ENCODE results near the gene PLOD1. TPM values are rescaled to one million over a fixed set of nuclear protein-coding genes. Genes with fewer than 3 reads are reported as not detected.

Gene PLOD1
- polyA plus RNA-seq, 1 donor (not counting 4 experiments of a cell fraction or from before 2014, with no cell fraction given), result 63.6 TPM

GRCh38 chr1:12021616-12022015, 87.1 kb downstream of the PLOD1 start:
- Histone ChIP-seq H3K79me2 (ENCODE audit: control insufficient read depth, insufficient read depth, low read length) (peaks cover 26% of the 10 kb centered on the region), H3K9me1 (ENCODE audit: control insufficient read depth, extremely low read depth, insufficient read depth, low read length) (no peaks in the 10 kb centered on the region), H3K36me3 (ENCODE audit: control insufficient read depth in 2 of 2, extremely low read depth in 1 of 2, insufficient read depth in 2 of 2, low read length in 2 of 2) (peaks cover 20 to 23% of the 10 kb centered on the region in 2 experiments), H4K20me1 (ENCODE audit: control insufficient read depth, extremely low read depth, insufficient read depth, low read length) (no peaks in the 10 kb centered on the region), H3K4me3 (ENCODE audit: control insufficient read depth in 2 of 3, extremely low read depth in 1 of 3, insufficient read depth in 2 of 3, low read depth in 1 of 3, low read length in 3 of 3) (no peak overlapping the region), H2AFZ (ENCODE audit: control insufficient read depth, low read length) (no peak overlapping the region), H3K27ac (ENCODE audit: control insufficient read depth, insufficient read depth, low read length) (no peak overlapping the region), H3K9ac (ENCODE audit: control insufficient read depth, extremely low read depth, insufficient read depth, low read length) (no peak overlapping the region), H3K4me1 (ENCODE audit: control insufficient read depth, extremely low read depth, insufficient read depth, low read length) (peaks cover 3% of the 10 kb centered on the region), H3K4me2 (ENCODE audit: control insufficient read depth, extremely low read depth, insufficient read depth, low read depth, low read length) (no peak overlapping the region), H3K9me3 (ENCODE audit: control insufficient read depth, low read depth, low read length) (no peaks in the 10 kb centered on the region), H3K27me3 (ENCODE audit: control insufficient read depth, extremely low read depth, insufficient read depth, low read length) (no peaks in the 10 kb centered on the region)
- FAIRE-seq, result no peak
- TF ChIP-seq EZH2 (IDR thresholded peaks at IDR 0.05; ENCODE audit: low read length), result no peak
- DNase-seq (ENCODE audit: low read depth, low spot score), result no peak
- dilution Hi-C loops (cut with MboI; ENCODE audit: extremely low pct_ligation_motif_present, low sequenced_read_pairs), result no loop called here

DNA sequence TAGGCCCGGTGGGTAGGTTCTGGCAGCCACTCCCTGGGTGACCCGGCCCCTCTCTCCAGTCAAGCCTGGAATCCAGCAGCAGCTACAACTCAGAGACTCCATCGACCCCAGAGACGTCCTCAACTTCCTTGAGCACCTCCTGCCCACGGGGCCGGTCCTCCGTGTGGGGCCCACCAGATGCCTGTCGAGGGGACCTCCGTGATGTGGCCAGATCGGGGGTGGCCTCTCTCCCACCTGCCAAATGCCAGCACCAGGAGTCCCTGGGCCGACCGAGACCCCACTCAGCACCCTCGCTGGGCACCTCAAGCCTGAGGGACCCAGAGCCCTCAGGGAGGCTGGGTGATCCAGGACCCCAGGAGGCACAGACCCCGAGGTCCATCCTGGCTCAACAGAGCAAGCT, 87.5 kb downstream of the PLOD1 start:
- Histone ChIP-seq H3K27me3 (ENCODE audit: control insufficient read depth, extremely low read depth, insufficient read depth, low read length) (no peaks in the 10 kb centered on the region), H3K9ac (ENCODE audit: control insufficient read depth, extremely low read depth, insufficient read depth, low read length) (no peak overlapping the region), H3K36me3 (ENCODE audit: control insufficient read depth in 2 of 2, extremely low read depth in 1 of 2, insufficient read depth in 2 of 2, low read length in 2 of 2) (peaks cover 20 to 26% of the 10 kb centered on the region in 2 experiments), H3K4me1 (ENCODE audit: control insufficient read depth, extremely low read depth, insufficient read depth, low read length) (peaks cover 3% of the 10 kb centered on the region), H3K9me3 (ENCODE audit: control insufficient read depth, low read depth, low read length) (no peaks in the 10 kb centered on the region), H3K4me3 (ENCODE audit: control insufficient read depth in 2 of 3, extremely low read depth in 1 of 3, insufficient read depth in 2 of 3, low read depth in 1 of 3, low read length in 3 of 3) (no peak overlapping the region), H3K27ac (ENCODE audit: control insufficient read depth, insufficient read depth, low read length) (no peak overlapping the region), H3K9me1 (ENCODE audit: control insufficient read depth, extremely low read depth, insufficient read depth, low read length) (no peaks in the 10 kb centered on the region), H3K79me2 (ENCODE audit: control insufficient read depth, insufficient read depth, low read length) (peaks cover 26% of the 10 kb centered on the region), H4K20me1 (ENCODE audit: control insufficient read depth, extremely low read depth, insufficient read depth, low read length) (no peaks in the 10 kb centered on the region), H2AFZ (ENCODE audit: control insufficient read depth, low read length) (no peak overlapping the region), H3K4me2 (ENCODE audit: control insufficient read depth, extremely low read depth, insufficient read depth, low read depth, low read length) (no peak overlapping the region)
- TF ChIP-seq EZH2 (IDR thresholded peaks at IDR 0.05; ENCODE audit: low read length) (no peak), CTCF (optimal IDR thresholded peaks at IDR 0.05 in 1 of 3, IDR thresholded peaks at IDR 0.05 in 1 of 3, conservative IDR thresholded peaks at IDR 0.05 in 1 of 3; ENCODE audit: extremely low read depth in 1 of 3, insufficient read depth in 2 of 3, low read length in 3 of 3) (no peak)
- FAIRE-seq (no peak), DNase-seq (ENCODE audit: low read depth, low spot score) (no peak)
- dilution Hi-C loops (cut with MboI; ENCODE audit: extremely low pct_ligation_motif_present, low sequenced_read_pairs), result no loop called here

Small RNA genes within 50 kb of the gene (small RNA-seq; reads per million reads assigned to genes)
- gene AL096840.1 (ENCODE audit: insufficient read length in 3 of 3, low read depth in 3 of 3, low replicate concordance in 1 of 3) (0 reads per million in 3 experiments), gene RF00019 (ENCODE audit: insufficient read length in 3 of 3, low read depth in 3 of 3, low replicate concordance in 1 of 3) (0 reads per million in 3 experiments), gene RNU5E-4P (ENCODE audit: insufficient read length in 3 of 3, low read depth in 3 of 3, low replicate concordance in 1 of 3) (0.87 to 16.8 (median 4.7) reads per million in 3 experiments)

Other genes with a start within 250 kb of the PLOD1 start
- gene DRAXIN, start 243.0 kb upstream of the PLOD1 start, polyA plus RNA-seq, result not detected in 3 replicates
- 36.7 to 75.6 TPM (median 65.8 TPM) in 3 replicates for gene AGTRAP, start 198.6 kb upstream of the PLOD1 start, polyA plus RNA-seq
- not detected in 3 replicates for gene C1orf167, start 172.5 kb upstream of the PLOD1 start, polyA plus RNA-seq
- gene MTHFR, start 128.8 kb upstream of the PLOD1 start, polyA plus RNA-seq, result 5.1 to 8.3 TPM (median 5.2 TPM) in 3 replicates
- gene CLCN6, start 128.5 kb upstream of the PLOD1 start, polyA plus RNA-seq, result 5.2 to 9.8 TPM (median 7.4 TPM) in 3 replicates
- gene NPPA, start 86.9 kb upstream of the PLOD1 start, polyA plus RNA-seq, result not detected in 3 replicates
- not detected in 3 replicates for gene NPPB, start 75.8 kb upstream of the PLOD1 start, polyA plus RNA-seq
- 26.7 to 51.9 TPM (median 31.1 TPM) in 3 replicates for gene KIAA2013, start 8.3 kb upstream of the PLOD1 start, polyA plus RNA-seq
- gene MFN2, start 45.7 kb downstream of the PLOD1 start, polyA plus RNA-seq, result 85.4 to 102 TPM (median 94.3 TPM) in 3 replicates
- 14.3 to 30.6 TPM (median 18.2 TPM) in 3 replicates for gene MIIP, start 84.8 kb downstream of the PLOD1 start, polyA plus RNA-seq
- 0.02 to 0.09 TPM (median 0.03 TPM) in 3 replicates for gene TNFRSF8, start 128.6 kb downstream of the PLOD1 start, polyA plus RNA-seq
- 0.02 to 0.04 TPM (median 0.04 TPM) in 3 replicates for gene TNFRSF1B, start 232.3 kb downstream of the PLOD1 start, polyA plus RNA-seq